ENCODE measurements around the gene PLEKHA4.
"Not testable (repeated sequence)": the region's sequence is repeated elsewhere in the genome, so short reads cannot be mapped to it uniquely, and the experiment has no call there.

PLEKHA4 gene

GRCh38 chr19:48859711-48860572 is 8.5 kb downstream of the PLEKHA4 start:
- no peak for DNase-seq

- no peak for DNase-seq
Observed at GRCh38 chr19:48858984-48859710, 9.3 kb downstream of the PLEKHA4 start.

- DNase-seq, result no peak
Observed at GRCh38 chr19:48856921-48857320, 11.5 kb downstream of the PLEKHA4 start.

DNA sequence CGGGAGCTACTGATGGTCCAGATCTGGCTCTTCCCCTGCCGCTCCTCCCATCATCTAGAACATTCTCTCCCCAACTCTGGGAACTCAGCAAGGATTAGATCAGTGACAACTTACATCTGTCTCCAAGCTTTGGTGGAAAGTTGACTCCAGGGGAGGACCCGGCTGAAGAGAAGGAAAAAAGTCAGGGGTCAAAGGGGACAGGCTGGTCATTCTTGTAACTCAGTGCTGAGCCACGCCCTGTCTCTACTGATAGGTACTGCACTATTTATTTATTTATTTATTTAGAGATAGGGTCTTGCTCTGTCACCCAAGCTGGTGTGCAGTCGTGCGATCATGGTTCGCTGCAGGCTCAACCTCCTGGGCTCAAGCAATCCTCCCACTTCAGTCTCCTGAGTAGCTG is 14.3 kb downstream of the PLEKHA4 start:
- no peak for DNase-seq

GRCh38 chr19:48853483-48853882 is 14.9 kb downstream of the PLEKHA4 start:
- no peak for DNase-seq

- DNase-seq, result no peak
Observed at GRCh38 chr19:48852292-48852691, 16.1 kb downstream of the PLEKHA4 start.

DNA sequence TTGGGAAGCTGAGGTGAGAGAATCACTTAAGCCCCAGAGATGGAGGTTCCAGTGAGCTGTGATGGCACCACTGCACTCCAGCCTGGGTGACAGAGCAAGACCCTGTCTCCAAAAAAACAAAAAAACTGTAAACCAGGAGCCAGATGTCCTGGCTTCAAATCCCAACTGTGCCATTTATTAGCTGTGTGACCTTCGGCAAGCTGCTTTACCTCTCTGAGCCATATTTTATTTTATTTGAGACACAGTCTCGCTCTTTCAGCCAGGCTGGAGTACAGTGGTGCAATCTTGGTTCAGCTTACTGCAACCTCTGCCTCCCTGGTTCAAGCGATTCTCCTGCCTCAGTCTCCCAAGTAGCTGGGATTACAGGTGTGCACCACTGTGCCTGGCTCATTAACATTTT is 21.8 kb downstream of the PLEKHA4 start:
- DNase-seq, result not testable (repeated sequence)

DNA sequence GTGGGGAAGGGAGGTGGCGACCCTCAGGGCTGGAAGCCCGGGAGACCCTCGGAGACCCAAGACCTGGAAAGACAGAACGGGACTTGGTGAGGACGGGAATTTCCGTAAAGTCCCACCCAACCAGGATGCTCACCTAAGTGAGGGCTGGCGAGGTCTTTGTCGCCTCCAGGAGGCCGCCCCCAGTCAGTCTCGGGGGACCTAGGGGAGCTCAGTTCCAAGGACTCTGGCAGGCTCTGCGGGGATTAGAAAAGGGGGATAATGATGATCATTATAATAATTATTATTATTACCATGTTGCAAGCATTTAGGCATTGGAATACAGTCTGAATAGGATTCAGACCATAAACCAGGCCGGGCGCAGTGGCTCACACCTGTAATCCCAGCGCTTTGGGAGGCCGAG is 23.0 kb downstream of the PLEKHA4 start:
- DNase-seq, result no peak

- DNase-seq, result no peak
Observed at GRCh38 chr19:48844472-48844871, 23.9 kb downstream of the PLEKHA4 start.

DNA sequence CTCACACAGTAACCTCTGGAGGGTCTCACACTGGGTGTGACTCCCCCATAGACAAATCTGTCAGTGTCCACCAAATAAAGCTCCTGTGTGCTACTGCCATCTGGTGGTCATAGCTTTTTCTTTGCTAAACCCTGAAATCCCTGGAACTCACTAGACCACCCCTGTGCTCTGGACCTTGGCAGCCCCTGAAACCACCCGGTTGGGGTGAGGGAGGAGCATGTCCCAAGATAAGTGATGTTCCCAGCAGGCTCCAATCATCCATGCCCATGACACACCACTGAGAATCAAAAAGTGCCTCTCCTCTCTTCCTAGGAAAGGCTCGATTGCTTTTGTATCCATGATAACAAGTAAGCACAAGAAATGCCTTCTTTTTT is 25.6 kb downstream of the PLEKHA4 start:
- DNase-seq, result no peak

DNA sequence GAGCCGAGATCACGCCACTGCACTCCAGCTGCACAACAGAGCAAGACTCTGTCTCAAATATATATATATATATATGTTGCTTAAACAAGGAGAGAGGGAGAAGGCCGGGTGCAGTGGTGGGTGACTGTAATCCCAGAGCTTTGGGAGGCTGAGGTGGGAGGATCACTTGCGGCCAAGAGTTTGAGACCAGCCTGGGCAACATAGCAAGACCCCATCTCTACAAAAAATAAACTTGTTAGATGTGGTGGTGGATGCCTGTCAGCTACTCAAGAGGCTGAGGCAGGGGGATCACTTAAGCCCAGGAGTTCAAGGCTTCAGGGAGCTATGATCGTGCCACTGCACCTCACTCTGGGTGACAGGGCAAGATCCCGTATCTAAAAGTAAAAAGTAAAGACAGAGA is 26.8 kb downstream of the PLEKHA4 start:
- no peak for DNase-seq

DNA sequence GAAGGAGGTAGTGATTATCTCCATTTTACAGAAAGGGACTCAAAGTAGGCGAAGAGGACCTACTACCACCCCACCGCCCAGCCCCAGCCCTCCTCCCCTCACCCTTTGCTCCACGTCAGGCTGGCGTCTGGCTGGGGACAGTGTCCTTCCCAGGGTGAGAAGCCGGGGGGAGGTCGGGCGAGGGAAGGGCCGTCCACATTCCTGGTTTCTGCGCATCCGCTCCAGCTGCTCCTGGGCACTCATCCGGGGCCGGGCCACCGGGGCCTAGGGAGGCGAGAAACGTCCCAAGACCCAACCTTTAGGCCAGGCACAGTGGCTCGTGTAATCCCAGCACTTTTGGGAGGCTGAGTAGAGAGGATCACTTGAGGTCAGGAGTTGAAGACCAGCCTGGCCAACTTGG is 27.4 kb downstream of the PLEKHA4 start:
- no peak for DNase-seq

- no peak for DNase-seq
Observed at GRCh38 chr19:48837687-48838086, 30.7 kb downstream of the PLEKHA4 start.

GRCh38 chr19:48837051-48837524 is 31.3 kb downstream of the PLEKHA4 start:
- no peak for DNase-seq

- DNase-seq, result no peak
Observed at GRCh38 chr19:48836089-48837017, 32.1 kb downstream of the PLEKHA4 start, which contains the start of gene HSD17B14. Gene HSD17B14 (minus strand): TSS chr19:48836491. CDS start chr19:48836411, 80 bp downstream.

GRCh38 chr19:48835734-48836088 is 32.7 kb downstream of the PLEKHA4 start:
- peak; percentile 82 for DNase-seq

GRCh38 chr19:48833977-48834376 is 34.4 kb downstream of the PLEKHA4 start:
- DNase-seq, result no peak

GRCh38 chr19:48833049-48833448 is 35.4 kb downstream of the PLEKHA4 start:
- no peak for DNase-seq

DNA sequence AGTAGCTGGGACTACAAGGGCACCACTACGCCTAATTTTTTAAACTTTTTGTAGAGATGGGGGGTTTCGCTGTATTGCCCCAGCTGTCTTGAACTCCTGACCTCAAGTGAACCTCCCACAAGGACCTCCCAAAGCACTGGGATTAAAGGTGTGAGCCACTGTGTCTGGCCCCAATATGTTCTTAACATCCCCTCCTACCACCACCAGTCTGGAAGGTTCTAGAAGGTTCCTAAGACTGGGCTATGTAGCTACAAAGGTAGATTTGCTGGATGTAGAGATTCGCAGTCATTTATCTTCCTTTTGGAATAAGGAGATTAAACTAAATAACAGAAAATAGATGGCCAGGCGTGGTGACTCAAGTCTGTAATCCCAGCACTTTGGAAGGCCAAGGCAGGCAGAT is 37.5 kb downstream of the PLEKHA4 start:
- DNase-seq, result no peak

DNA sequence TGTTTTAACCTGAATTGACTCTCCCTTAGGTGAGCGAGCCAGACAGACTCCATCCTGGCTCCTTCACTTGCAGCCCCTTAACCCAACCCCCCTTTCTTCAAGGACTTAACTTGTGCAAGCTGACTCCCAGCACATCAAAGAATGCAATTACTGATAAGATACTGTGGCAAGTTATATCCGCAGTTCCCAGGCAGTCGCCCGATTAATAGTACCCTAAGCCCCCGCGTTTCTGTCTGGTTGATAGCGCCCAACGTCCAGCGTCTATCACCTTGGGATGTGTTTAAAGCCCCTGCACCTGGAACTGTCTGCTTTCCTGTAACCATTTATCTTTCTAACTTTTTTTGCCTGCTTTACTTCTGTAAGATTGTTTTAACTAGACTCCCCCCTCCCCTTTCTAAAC is 38.3 kb downstream of the PLEKHA4 start:
- no peak for DNase-seq

- no peak for DNase-seq
Observed at GRCh38 chr19:48826606-48827020, 41.8 kb downstream of the PLEKHA4 start.

- no peak for DNase-seq
Observed at GRCh38 chr19:48822514-48822913, 45.9 kb downstream of the PLEKHA4 start.

GRCh38 chr19:48821633-48822032 is 46.8 kb downstream of the PLEKHA4 start:
- DNase-seq, result no peak
